ENCODE measurements around the gene PLPP3.
"Not testable (repeated sequence)": the region's sequence is repeated elsewhere in the genome, so short reads cannot be mapped to it uniquely, and the experiment has no call there.

The PLPP3 gene

GRCh38 chr1:56578963-56579875, at the start of gene PLPP3:
Gene PLPP3 (minus strand): TSS chr1:56579563. CDS start chr1:56579016, 547 bp downstream.
- DNase-seq: peak; percentile 67 to 91

GRCh38 chr1:56627636-56628039, 48.3 kb upstream of the PLPP3 start:
- DNase-seq: no peak

GRCh38 chr1:56627019-56627635, 47.8 kb upstream of the PLPP3 start:
- no peak for DNase-seq

DNA sequence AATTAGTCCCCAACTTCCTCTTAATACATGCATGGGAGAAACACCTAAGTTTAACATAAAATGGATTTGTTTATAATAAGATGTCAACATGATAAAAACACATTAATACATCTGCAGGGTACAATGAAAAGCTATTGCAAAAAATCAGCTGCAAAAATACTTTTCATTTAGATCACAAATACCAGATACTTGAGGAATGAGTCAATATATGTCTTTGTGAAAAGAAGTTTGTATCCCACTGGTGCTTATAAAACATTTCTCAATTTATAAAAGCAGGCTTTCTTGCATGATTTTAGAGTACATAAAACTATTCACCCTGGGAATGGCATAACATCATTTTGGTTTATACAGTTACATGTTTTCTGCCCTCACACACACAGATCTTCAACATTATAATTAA, 47.2 kb upstream of the PLPP3 start:
- no peak for DNase-seq

DNA sequence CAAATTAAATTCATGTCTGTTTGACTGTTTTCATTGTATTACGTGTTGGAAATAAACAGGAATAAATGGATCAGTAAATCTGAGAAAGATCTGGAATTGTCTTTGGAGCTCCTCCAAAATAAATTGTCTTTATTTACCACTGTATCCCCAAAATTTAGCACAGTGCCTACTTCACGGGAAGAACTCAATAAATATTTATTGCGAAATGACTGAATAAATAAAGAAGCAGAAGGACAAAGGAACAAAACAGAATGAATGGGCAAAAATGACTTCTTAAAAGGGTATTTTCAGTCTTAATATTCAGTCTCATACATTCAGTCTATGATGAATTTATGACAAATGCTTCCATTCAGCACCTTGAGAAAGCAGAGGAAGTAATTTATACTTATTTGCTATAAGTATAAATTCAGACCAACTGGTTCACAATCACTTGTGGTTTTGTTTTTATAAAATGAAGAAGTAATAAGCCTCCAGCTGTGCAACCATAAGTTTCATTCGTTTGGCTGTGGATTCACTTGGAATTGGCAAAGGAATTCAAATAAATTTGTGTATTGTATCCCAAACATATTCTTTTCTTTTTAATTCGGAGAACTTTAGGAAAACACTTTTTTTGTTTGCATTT, 46.6 kb upstream of the PLPP3 start:
- DNase-seq: no peak

DNA sequence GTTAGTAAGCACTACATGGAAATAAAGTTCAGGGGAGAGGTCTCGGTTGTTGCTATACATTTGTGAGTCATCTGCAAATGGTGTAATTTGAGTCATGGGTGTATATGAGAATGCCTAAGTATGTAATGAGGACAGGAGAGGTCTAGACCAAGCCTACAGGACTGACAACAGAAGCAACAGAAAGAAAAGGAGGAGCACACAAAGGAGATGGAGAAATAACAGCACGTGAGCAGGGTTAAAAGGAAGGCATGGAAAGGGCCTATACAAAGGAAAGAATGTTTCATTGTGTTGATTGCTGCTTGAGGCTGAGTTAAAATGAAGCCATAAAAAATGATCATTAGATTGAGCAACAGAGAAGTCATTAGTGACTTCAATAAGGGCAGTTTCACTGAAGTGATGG, 37.8 kb upstream of the PLPP3 start:
- DNase-seq: peak; percentile 31 to 69

DNA sequence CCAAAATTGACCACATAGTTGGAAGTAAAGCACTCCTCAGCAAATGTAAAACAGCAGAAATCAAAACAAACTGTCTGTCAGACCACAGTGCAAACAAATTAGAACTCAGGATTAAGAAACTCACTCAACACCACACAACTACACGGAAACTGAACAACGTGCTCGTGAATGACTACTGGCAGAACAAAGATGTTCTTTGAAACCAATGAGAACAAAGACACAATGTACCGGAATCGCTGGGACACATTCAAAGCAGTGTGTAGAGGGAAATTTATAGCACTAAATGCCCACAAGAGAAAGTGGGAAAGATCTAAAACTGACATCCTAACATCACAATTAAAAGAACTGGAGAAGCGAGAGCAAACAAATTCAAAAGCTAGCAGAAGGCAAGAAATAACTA, 31.4 kb upstream of the PLPP3 start:
- not testable (repeated sequence) for DNase-seq

- DNase-seq: not testable (repeated sequence)
Observed at GRCh38 chr1:56610097-56610496, 30.7 kb upstream of the PLPP3 start.

DNA sequence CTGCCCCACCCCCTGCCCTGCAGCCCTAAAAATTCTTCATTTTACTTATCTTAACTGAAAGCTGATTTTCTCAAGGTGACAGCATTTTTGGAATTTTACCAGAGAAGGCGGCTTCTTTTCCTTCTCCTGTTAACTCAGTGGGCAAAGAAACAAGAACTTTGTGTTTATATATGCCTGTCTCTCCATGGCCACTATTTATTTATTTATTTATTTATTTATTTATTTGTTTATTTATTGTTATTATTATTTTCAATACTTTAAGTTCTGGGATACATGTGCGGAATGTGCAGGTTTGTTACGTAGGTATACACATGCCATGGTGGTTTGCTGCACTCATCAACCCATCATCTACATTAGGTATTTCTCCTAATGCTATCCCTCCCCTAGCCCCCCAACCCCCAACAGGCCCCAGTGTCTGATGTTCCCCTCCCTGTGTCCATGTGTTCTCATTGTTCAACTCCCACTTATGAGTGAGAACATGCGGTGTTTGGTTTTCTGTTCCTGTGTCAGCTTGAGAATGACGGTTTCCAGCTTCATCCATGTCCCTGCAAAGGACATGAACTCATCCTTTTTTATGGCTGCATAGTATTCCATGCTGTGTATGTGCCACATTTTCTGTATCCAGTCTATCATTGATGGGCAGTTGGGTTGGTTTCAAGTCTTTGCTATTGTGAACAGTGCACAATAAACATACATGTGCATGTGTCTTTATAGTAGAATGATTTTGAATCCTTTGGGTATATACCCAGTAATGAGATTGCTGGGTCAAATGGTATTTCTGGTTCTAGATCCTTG, 16.2 kb upstream of the PLPP3 start:
- not testable (repeated sequence) for DNase-seq

- no peak for DNase-seq
Observed at GRCh38 chr1:56591909-56592308, 12.5 kb upstream of the PLPP3 start.

DNA sequence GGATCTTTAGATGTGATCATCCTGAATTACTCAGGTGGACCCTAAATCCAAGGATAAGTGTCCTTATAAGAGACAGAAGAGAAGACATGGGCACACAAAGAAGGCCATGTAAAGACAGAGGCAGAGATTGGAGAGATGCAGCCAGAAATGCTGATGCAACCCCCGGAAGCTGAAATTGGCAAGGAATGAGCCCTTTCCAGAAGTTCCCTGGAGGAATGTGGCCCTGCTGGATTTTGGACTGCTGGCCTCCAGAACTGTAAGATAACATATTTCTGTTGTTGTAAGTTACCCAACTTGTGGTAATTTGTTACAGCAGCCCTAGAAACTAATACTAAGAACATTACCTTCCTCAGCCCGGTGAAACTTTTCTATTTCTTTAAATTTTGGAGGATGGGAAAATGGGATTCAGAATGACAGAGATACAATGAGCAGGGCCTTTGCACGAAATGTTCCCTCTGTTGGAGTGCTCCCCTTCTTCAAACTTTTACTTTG, 11.2 kb upstream of the PLPP3 start:
- no peak for DNase-seq

GRCh38 chr1:56589369-56589768, 10.0 kb upstream of the PLPP3 start:
- DNase-seq: no peak

DNA sequence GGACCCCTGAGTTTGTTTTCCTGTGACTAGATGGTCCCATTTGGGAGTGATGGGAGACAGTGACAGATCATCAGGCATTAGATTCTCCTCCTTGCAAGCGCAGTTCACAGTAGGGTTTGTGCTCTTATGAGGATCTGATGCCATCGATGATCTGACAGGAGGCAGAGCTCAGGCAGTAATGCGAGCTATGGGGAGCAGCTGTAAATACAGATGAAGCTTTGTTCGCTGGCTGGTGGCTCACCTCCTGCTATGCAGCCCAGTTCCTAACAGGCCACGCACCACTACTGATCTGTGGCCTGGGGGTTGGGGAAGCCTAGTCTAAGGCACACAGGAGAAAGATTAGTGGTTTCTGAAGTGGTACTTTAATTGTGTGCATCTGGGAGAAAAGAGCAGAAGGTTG, 7.1 kb upstream of the PLPP3 start:
- DNase-seq: no peak

DNA sequence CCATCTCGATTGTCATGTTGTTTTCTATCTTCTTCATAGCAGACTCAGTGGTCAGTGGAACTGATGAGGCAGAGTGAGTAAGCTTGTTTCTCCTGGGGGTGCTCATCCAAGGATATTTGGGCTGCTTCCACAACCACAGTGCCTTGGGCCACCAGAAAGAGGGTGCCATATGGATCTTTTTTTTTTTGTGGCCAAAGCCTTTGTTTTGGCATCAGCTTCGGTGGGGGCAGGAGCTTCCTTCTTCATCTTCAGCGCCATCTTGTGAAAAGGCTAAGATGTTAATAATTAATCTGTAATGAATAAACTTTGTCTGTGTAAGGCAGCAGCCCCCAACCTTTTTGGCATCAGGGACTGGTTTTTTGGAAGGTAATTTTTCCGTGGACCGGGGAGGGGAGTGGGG, 6.6 kb upstream of the PLPP3 start:
- DNase-seq: peak in 1 of 2 experiments; percentile 11

- peak; percentile 28 to 70 for DNase-seq
Observed at GRCh38 chr1:56584910-56585528, 5.7 kb upstream of the PLPP3 start.

DNA sequence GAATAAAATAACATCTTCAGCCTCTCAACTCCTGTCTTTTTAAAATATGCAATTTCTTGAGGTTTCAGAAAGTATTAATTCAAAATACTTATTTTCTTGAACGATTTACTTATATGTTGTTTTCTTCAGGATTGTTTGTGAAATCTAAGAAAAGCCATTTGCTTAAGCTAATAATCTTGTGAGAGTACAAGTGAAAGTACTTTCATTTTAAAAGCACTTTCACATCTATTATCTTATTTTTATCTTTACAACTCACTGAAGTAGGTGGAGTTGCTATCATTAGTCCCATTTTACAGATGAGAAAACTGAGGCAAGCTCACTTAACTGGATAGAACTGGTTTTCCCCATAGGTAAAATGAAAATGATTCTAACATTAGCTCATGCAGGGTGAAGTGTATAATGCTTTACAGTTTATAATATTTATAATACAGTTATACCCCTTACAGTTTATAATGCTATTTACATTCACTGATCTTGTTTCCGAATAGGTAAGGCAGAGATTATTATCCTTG, 4.7 kb upstream of the PLPP3 start:
- DNase-seq: no peak

- DNase-seq: no peak
Observed at GRCh38 chr1:56580771-56581170, 1.4 kb upstream of the PLPP3 start.

DNA sequence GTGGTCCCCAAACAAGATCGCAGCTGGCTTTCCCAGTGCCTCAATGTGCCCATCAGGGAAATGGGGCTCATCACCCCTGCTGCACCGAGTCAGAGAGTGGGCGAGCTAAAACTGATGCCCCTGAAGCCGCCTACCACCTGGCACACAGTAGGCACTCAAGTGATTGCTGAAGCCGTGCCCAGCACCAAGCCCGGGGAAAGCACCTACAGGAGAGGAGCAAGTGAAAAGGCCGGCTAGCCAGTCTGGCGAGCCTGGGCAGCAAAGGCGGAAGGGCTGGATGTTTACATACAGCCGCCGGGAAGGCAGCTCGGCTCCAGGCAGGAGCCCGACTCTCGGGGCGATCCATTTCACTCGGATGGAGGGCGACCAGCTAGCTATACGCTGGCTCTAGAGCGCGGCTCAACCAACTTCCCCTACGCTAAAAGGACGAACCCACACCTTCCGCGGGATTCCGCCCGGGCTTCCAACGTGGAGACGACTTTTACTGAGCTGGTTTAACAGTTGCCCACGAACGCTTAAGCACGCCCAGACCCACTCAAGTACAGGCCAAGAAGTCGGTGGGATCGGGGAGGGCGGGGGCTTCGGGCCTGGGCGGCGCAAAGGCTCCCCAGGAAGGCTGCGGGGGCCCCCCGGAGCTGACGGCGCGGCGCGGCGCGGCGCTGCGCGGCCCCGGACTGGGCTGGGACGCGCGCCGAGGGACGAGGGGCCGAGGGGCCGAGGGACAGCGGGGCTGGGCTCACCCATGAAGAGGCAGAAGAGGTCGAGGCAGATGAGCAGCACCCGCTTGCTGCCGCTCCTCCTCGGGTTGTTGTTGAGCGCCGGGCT, 1.0 kb downstream of the PLPP3 start:
- peak; percentile 75 to 93 for DNase-seq

DNA sequence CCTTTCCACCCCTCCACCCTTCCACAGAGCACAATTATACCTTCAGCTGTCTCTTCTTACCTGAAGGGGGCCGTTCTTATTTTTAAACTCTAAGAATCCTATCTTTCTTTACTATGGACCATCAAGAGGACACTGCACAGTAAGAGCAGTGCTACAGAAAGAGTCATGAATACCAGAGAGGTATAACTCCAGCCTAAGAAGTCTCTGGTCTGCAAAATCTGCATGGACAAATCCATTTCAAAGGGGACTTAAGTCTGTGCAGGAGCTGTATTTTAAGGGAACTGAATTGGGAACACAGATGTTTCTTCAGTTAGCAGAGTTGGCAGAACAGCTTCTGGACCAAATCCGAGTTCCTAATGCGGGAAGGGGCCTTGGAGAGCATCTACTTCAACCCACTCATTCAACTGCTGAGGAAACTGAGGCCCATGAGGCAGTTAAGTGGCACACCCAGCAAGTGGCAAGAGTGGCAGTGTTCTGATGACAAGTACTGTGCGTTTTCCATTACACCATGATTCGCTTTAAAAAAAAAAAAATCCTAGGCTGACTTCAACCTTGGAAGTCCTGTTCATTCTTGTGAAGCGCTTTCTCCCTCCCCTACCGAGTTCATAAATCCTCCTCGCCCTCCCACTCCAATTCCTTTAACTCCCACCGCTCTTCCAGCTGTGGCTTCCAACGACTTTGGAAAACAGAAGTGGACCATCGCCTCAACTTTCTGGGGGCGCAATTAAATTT, 1.8 kb downstream of the PLPP3 start:
- no peak for DNase-seq

DNA sequence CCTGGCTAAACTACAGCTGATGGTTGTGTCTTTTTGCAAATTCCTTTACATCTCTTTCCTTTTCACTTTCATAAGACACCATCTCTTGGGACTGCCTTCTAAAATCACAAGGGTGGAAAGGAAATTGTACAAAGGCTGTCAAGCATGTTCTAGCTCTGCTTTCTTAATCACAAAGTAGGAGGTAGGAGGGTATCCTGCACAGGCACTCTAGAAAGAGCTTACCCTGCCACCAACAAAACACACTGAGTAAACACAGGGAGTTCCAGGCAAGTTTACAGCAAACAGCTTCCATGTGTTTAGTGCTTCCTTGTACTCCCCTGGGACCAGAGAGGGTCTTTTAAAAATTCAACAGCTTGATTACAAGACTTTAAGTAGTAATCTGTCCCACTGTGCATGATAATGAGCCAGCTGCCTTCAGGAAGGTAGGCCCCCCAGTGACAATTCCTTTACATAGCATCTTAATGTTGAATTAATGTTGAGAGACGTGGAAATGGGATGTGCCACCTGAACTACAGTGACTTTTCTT, 2.4 kb downstream of the PLPP3 start:
- DNase-seq: peak; percentile 50 to 66

Measured in NCI-H526 (cell line).